Activated T-helper 1 cell treated with anti-CD3 and anti-CD28 coated beads, Interleukin-12 subunit alpha, Interleukin-12 subunit beta, Interleukin-2, Interleukin-4 antibody, amounts not matched to agents 30 ng/mL and 10 ng/mL and 1 ng/mL, durations not matched to agents 14 hours and 24 hours and 36 hours (primary cell): ENCODE measurements around the gene GALNT3. TPM values are rescaled to one million over a fixed set of nuclear protein-coding genes. Genes with fewer than 3 reads are reported as not detected.

ENCODE experiments used
- DNase-seq: peaks from one replicate; pipeline ENCODE4 v3.0.0; 2021; ENCODE audit warnings: low spot score
- H3K27ac Mint-ChIP-seq: one replicate; pipeline ENCODE4 v1.8.0; 2021; ENCODE audit warnings: mild to moderate bottlenecking, mixed read lengths
- H3K27me3 Mint-ChIP-seq: one replicate; pipeline ENCODE4 v1.8.0; 2022; ENCODE audit warnings: mild to moderate bottlenecking, moderate library complexity, mixed read lengths; ENCODE audit not compliant: insufficient read depth
- H3K36me3 Mint-ChIP-seq: one replicate; pipeline ENCODE4 v1.8.0; 2021; ENCODE audit warnings: low read depth, mixed read lengths
- H3K4me1 Mint-ChIP-seq: one replicate; pipeline ENCODE4 v1.8.0; 2021; ENCODE audit warnings: low read depth, mixed read lengths
- H3K4me3 Mint-ChIP-seq: one replicate; pipeline ENCODE4 v1.8.0; 2021; ENCODE audit warnings: mild to moderate bottlenecking, moderate library complexity, mixed read lengths
- H3K9me3 Mint-ChIP-seq: one replicate; pipeline ENCODE4 v1.8.0; 2021; ENCODE audit warnings: mixed read lengths
- intact Hi-C: fragments of 100-400 bp; cut with micrococcal nuclease; formaldehyde crosslinking; loops from one replicate; pipeline ENCODE4 v1.15.1; 2024
- total RNA-seq: library from RNA; stranded (reverse); gene quantifications from 2 replicates; pipeline ENCODE4 v1.2.3, GENCODE V29; 2022

Gene GALNT3
- total RNA-seq, 1 donor from 2014 or later: 4.8 TPM

- Mint-ChIP-seq H3K36me3 (no peaks in the 10 kb centered on the region), H3K27ac (no peak overlapping the region), H3K27me3 (no peaks in the 10 kb centered on the region), H3K4me3 (no peak overlapping the region), H3K4me1 (no peaks in the 10 kb centered on the region), H3K9me3 (no peaks in the 10 kb centered on the region)
- no peak for DNase-seq
- intact Hi-C loops: no loop called here
Observed at GRCh38 chr2:165766326-165766927, 27.6 kb downstream of the GALNT3 start.

- H3K27me3 Mint-ChIP-seq: no peaks in the 10 kb centered on the region
- intact Hi-C loops: no loop called here
- no peak for DNase-seq
- no peak overlapping the region for H3K27ac Mint-ChIP-seq
- no peaks in the 10 kb centered on the region for H3K9me3 Mint-ChIP-seq
- peaks cover 7% of the 10 kb centered on the region for H3K36me3 Mint-ChIP-seq
- no peaks in the 10 kb centered on the region for H3K4me1 Mint-ChIP-seq
- no peak overlapping the region for H3K4me3 Mint-ChIP-seq
Observed at GRCh38 chr2:165762723-165763122, 31.3 kb downstream of the GALNT3 start.

DNA sequence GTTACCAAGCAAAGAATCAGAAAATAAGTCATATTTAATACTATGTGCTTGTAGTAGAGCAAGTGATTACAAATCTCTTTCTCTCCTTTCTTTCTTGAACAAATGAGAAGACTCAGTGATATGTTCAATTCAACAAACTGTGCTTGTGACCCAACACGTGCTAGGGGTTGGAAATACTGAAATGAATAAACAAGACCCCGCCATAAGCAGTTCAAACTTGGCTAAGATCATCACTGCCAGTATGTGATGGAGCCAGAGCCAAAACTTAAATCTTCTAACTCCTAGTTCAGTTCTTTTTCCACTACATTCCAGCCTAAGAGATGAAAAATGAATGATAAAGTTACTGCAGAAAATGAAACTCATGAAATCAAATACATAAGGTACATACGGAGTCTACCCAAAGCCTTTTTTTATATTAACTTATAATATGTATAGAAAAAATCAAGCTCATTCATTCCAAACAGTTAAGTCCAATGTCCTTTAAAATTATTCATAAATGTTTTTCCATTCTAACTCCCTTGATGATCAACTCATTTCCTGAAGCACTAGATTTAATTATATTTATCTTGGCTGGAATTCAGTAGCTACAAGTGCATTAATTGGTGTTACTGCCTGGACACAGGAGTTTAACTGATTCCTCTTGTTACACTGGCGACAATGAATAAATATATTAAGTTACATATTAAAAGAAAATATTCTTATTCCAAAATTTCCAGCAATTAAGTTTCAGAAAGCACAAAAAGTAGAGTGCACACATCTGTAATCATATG is 36.0 kb downstream of the GALNT3 start:
- peaks cover 14% of the 10 kb centered on the region for H3K36me3 Mint-ChIP-seq
- H3K4me1 Mint-ChIP-seq: no peaks in the 10 kb centered on the region
- no peaks in the 10 kb centered on the region for H3K9me3 Mint-ChIP-seq
- no peak for DNase-seq
- no peaks in the 10 kb centered on the region for H3K27me3 Mint-ChIP-seq
- no peak overlapping the region for H3K27ac Mint-ChIP-seq
- no peak overlapping the region for H3K4me3 Mint-ChIP-seq
- intact Hi-C loops: no loop called here

DNA sequence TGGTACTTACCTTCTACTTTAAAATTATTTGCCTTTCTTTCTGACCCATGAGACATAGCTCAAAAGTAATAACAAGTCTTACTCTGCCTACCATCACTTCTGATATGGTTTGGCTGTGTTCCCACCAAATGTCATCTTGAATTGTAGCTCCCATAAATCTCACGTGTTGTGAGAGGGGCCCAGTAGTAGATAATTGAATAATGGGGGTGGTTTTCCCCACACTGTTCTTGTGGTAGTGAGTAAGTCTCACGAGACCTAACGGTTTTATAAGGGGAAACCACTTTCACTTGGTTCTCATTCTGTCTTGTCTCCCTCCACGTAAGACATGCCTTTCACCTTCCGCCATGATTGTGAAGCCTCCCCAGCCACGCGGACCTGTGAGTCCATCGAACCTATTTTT is 47.5 kb downstream of the GALNT3 start:
- DNase-seq: no peak
- H3K27ac Mint-ChIP-seq: no peak overlapping the region
- no peaks in the 10 kb centered on the region for H3K4me1 Mint-ChIP-seq
- no peak overlapping the region for H3K4me3 Mint-ChIP-seq
- H3K36me3 Mint-ChIP-seq: peaks cover 17% of the 10 kb centered on the region
- H3K27me3 Mint-ChIP-seq: no peaks in the 10 kb centered on the region
- H3K9me3 Mint-ChIP-seq: no peaks in the 10 kb centered on the region
- intact Hi-C loops: no loop called here

GRCh38 chr2:165745916-165746315 is 48.1 kb downstream of the GALNT3 start:
- Mint-ChIP-seq H3K4me1 (no peaks in the 10 kb centered on the region), H3K9me3 (no peaks in the 10 kb centered on the region), H3K4me3 (no peak overlapping the region), H3K27me3 (no peaks in the 10 kb centered on the region), H3K27ac (no peak overlapping the region), H3K36me3 (peaks cover 17% of the 10 kb centered on the region)
- no peak for DNase-seq
- intact Hi-C loops: no loop called here

DNA sequence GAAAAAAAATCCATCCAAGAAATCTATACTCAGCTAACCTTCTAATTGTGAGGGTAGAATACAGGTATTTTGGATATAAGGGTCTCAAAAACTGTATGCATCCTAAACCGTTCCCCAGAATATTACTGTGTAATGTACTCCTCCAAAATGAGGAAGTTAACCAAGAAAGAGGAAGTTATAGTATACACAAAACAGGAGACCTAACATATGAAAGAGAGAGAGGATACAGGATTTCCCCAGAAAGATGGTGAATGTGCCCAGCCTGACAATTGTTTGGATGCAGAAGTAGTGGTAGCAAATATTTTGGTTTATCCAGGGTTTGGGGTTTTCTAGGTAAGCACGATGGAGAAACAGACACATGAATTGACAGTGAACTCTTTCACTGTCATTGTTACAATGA is 50.6 kb downstream of the GALNT3 start:
- intact Hi-C loops: no loop called here
- DNase-seq: no peak
- Mint-ChIP-seq H3K27ac (no peak overlapping the region), H3K4me1 (no peaks in the 10 kb centered on the region), H3K27me3 (no peaks in the 10 kb centered on the region), H3K9me3 (no peaks in the 10 kb centered on the region), H3K4me3 (no peak overlapping the region), H3K36me3 (peaks cover 8% of the 10 kb centered on the region)

DNA sequence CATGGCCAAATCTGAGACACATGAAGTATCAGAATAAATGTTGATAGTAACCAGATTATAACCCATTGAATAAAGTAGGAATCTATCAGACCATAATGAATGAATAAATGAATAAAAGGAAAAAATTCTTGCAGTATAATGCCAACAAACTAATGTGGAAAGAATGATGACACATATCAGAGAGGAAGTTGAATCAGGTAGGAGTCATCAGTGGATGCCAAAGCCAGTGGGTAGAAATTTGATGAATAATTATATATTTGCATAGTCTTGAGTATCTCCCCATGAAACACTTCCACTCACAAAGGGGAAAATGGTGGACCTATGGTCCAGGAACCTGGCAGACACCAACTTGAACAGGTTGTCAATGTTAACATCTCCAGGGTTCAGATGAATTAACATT is 68.6 kb downstream of the GALNT3 start:
- H3K4me3 Mint-ChIP-seq: no peak overlapping the region
- no peak for DNase-seq
- intact Hi-C loops: no loop called here
- no peaks in the 10 kb centered on the region for H3K36me3 Mint-ChIP-seq
- H3K9me3 Mint-ChIP-seq: no peaks in the 10 kb centered on the region
- H3K27me3 Mint-ChIP-seq: peaks cover 5% of the 10 kb centered on the region
- no peaks in the 10 kb centered on the region for H3K4me1 Mint-ChIP-seq
- no peak overlapping the region for H3K27ac Mint-ChIP-seq

GRCh38 chr2:165720511-165720910 is 73.5 kb downstream of the GALNT3 start:
- no peaks in the 10 kb centered on the region for H3K36me3 Mint-ChIP-seq
- H3K4me3 Mint-ChIP-seq: no peak overlapping the region
- H3K4me1 Mint-ChIP-seq: no peaks in the 10 kb centered on the region
- intact Hi-C loops: no loop called here
- H3K27ac Mint-ChIP-seq: no peak overlapping the region
- peaks cover 5% of the 10 kb centered on the region for H3K27me3 Mint-ChIP-seq
- no peak for DNase-seq
- H3K9me3 Mint-ChIP-seq: no peaks in the 10 kb centered on the region

- Mint-ChIP-seq H3K4me3 (no peak overlapping the region), H3K27me3 (peaks cover 5% of the 10 kb centered on the region), H3K36me3 (no peaks in the 10 kb centered on the region), H3K9me3 (no peaks in the 10 kb centered on the region), H3K27ac (no peak overlapping the region), H3K4me1 (no peaks in the 10 kb centered on the region)
- no peak for DNase-seq
- intact Hi-C loops: no loop called here
Observed at GRCh38 chr2:165718610-165719210, 75.3 kb downstream of the GALNT3 start.

GRCh38 chr2:165716091-165716490 is 78.0 kb downstream of the GALNT3 start:
- Mint-ChIP-seq H3K36me3 (no peaks in the 10 kb centered on the region), H3K4me1 (no peaks in the 10 kb centered on the region), H3K9me3 (no peaks in the 10 kb centered on the region), H3K4me3 (no peak overlapping the region), H3K27me3 (peaks cover 4% of the 10 kb centered on the region), H3K27ac (no peak overlapping the region)
- no peak for DNase-seq
- intact Hi-C loops: no loop called here

- H3K4me1 Mint-ChIP-seq: no peaks in the 10 kb centered on the region
- no peak overlapping the region for H3K27ac Mint-ChIP-seq
- H3K4me3 Mint-ChIP-seq: no peak overlapping the region
- no peaks in the 10 kb centered on the region for H3K9me3 Mint-ChIP-seq
- intact Hi-C loops: no loop called here
- H3K36me3 Mint-ChIP-seq: no peaks in the 10 kb centered on the region
- no peaks in the 10 kb centered on the region for H3K27me3 Mint-ChIP-seq
- DNase-seq: no peak
Observed at GRCh38 chr2:165706960-165707487, 87.0 kb downstream of the GALNT3 start.

- Mint-ChIP-seq H3K27ac (no peak overlapping the region), H3K36me3 (no peaks in the 10 kb centered on the region), H3K27me3 (peaks cover 5% of the 10 kb centered on the region), H3K4me3 (no peak overlapping the region), H3K4me1 (no peaks in the 10 kb centered on the region), H3K9me3 (no peaks in the 10 kb centered on the region)
- no peak for DNase-seq
- intact Hi-C loops: no loop called here
Observed at GRCh38 chr2:165701147-165701546, 92.9 kb downstream of the GALNT3 start.

DNA sequence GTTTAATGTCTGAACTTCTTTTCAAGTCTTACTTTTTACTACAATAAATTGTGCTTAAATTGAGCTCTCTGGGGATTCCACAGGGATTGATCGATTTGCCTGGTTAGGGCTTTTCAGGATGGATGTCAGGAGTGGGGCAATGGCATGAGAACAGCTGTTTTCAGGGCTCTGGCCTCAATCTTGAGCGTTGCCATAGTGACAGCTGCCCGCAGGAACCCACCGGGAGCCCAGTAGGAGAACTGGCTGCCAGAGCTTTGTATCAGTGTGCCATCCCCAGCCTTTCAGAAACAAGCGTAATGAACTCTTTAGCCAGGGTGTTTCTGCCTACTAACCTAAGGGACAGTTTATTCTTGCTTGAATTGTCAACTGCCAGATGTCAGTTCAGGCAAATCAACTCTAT is 93.5 kb downstream of the GALNT3 start:
- intact Hi-C loops: no loop called here
- Mint-ChIP-seq H3K9me3 (no peaks in the 10 kb centered on the region), H3K4me3 (no peak overlapping the region), H3K27me3 (peaks cover 5% of the 10 kb centered on the region), H3K4me1 (no peaks in the 10 kb centered on the region), H3K36me3 (no peaks in the 10 kb centered on the region), H3K27ac (no peak overlapping the region)
- no peak for DNase-seq
